Measurements from ENCODE around the gene FANCD2OS.
"Not testable (repeated sequence)": the region's sequence is repeated elsewhere in the genome, so short reads cannot be mapped to it uniquely, and the experiment has no call there.

The FANCD2OS gene

GRCh38 chr3:10090774-10091173 is 17.3 kb downstream of the FANCD2OS start:
- not testable (repeated sequence) for H3K4me3 ChIP-seq (ENCODE audit: low read depth, low read length); H3K9ac ChIP-seq (ENCODE audit: low read depth, low read length); H3K27me3 ChIP-seq (ENCODE audit: control insufficient read depth, insufficient read depth, low read length); H3K4me1 ChIP-seq (ENCODE audit: control insufficient read depth, insufficient read depth, low read length); H3K9me3 ChIP-seq (ENCODE audit: control insufficient read depth, insufficient read depth, low read length)
- H3K36me3 ChIP-seq (ENCODE audit: control insufficient read depth, insufficient read depth, low read length): peaks cover 37% of the 10 kb centered on the region

DNA sequence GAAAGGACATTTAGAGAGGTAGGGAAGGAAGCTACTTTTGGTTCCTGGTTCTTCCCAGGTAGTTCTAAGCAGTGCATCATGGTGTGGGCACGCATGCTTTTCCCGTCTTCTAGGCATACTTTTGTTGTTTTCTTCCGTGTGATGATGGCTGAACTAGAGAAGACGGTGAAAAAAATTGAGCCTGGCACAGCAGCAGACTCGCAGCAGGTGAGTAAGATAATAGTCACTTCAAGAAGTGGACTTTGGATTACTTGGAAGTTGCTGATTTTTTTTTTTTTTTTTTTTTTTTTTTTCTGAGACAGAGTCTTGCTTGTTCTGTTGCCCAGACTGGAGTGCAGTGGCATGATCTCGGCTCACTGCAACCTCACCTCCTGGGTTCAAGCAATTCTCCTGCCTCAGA is 17.9 kb downstream of the FANCD2OS start:
- Histone ChIP-seq H3K9ac (ENCODE audit: low read depth, low read length) (no peak overlapping the region), H3K36me3 (ENCODE audit: control insufficient read depth, insufficient read depth, low read length) (peaks cover 37% of the 10 kb centered on the region), H3K27me3 (ENCODE audit: control insufficient read depth, insufficient read depth, low read length) (no peaks in the 10 kb centered on the region), H3K4me3 (ENCODE audit: low read depth, low read length) (no peak overlapping the region), H3K4me1 (ENCODE audit: control insufficient read depth, insufficient read depth, low read length) (no peaks in the 10 kb centered on the region), H3K9me3 (ENCODE audit: control insufficient read depth, insufficient read depth, low read length) (no peaks in the 10 kb centered on the region)

- Histone ChIP-seq H3K9me3 (ENCODE audit: control insufficient read depth, insufficient read depth, low read length) (no peaks in the 10 kb centered on the region), H3K4me1 (ENCODE audit: control insufficient read depth, insufficient read depth, low read length) (no peaks in the 10 kb centered on the region), H3K36me3 (ENCODE audit: control insufficient read depth, insufficient read depth, low read length) (peaks cover 41% of the 10 kb centered on the region), H3K27me3 (ENCODE audit: control insufficient read depth, insufficient read depth, low read length) (no peaks in the 10 kb centered on the region), H3K4me3 (ENCODE audit: low read depth, low read length) (no peak overlapping the region), H3K9ac (ENCODE audit: low read depth, low read length) (no peak overlapping the region)
Observed at GRCh38 chr3:10088256-10088655, 19.8 kb downstream of the FANCD2OS start.

DNA sequence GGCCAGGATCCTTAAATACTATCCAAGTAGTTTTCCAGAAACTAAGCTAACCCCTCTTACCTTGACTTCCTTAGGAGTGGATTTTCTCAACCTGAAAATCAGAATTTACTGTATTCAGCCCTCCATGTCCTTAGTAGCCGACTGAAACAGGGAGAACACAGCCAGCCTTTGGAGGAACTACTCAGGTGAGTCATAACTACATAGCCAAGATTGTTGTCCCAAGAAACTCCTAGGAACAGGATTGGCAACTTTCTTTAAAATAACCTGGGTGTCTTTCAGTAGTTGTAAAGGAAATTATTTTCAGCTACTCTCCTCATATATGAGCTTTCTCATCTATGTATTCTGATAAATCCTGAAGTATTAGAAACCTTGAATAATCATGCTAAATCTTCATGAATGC is 22.3 kb downstream of the FANCD2OS start:
- Histone ChIP-seq H3K36me3 (ENCODE audit: control insufficient read depth, insufficient read depth, low read length) (peaks cover 49% of the 10 kb centered on the region), H3K9ac (ENCODE audit: low read depth, low read length) (no peak overlapping the region), H3K9me3 (ENCODE audit: control insufficient read depth, insufficient read depth, low read length) (no peaks in the 10 kb centered on the region), H3K27me3 (ENCODE audit: control insufficient read depth, insufficient read depth, low read length) (no peaks in the 10 kb centered on the region), H3K4me1 (ENCODE audit: control insufficient read depth, insufficient read depth, low read length) (no peaks in the 10 kb centered on the region), H3K4me3 (ENCODE audit: low read depth, low read length) (no peak overlapping the region)

GRCh38 chr3:10081871-10082270 is 26.2 kb downstream of the FANCD2OS start:
- Histone ChIP-seq H3K27me3 (ENCODE audit: control insufficient read depth, insufficient read depth, low read length) (no peaks in the 10 kb centered on the region), H3K4me3 (ENCODE audit: low read depth, low read length) (no peak overlapping the region), H3K9me3 (ENCODE audit: control insufficient read depth, insufficient read depth, low read length) (no peaks in the 10 kb centered on the region), H3K9ac (ENCODE audit: low read depth, low read length) (no peak overlapping the region), H3K36me3 (ENCODE audit: control insufficient read depth, insufficient read depth, low read length) (peaks cover 44% of the 10 kb centered on the region), H3K4me1 (ENCODE audit: control insufficient read depth, insufficient read depth, low read length) (no peaks in the 10 kb centered on the region)

GRCh38 chr3:10074666-10075065 is 33.4 kb downstream of the FANCD2OS start:
- Histone ChIP-seq H3K4me3 (ENCODE audit: low read depth, low read length) (no peak overlapping the region), H3K36me3 (ENCODE audit: control insufficient read depth, insufficient read depth, low read length) (peaks cover 23% of the 10 kb centered on the region)

DNA sequence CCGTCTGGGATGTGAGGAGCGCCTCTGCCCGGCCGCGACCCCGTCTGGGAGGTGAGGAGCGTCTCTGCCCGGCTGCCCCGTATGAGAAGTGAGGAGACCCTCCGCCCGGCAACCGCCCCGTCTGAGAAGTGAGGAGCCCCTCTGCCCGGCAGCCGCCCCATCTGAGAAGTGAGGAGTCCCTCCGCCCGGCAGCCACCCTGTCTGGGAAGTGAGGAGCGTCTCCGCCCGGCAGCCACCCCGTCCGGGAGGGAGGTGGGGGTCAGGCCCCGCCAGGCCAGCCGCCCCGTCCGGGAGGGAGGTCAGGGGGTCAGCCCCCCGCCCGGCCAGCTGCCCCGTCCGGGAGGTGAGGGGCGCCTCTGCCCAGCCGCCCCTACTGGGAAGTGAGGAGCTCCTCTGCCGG is 38.0 kb downstream of the FANCD2OS start:
- not testable (repeated sequence) for H3K9me3 ChIP-seq (ENCODE audit: control insufficient read depth, insufficient read depth, low read length); H3K9ac ChIP-seq (ENCODE audit: low read depth, low read length); H3K27me3 ChIP-seq (ENCODE audit: control insufficient read depth, insufficient read depth, low read length); H3K4me1 ChIP-seq (ENCODE audit: control insufficient read depth, insufficient read depth, low read length); H3K4me3 ChIP-seq (ENCODE audit: low read depth, low read length)
- peaks cover 13% of the 10 kb centered on the region for H3K36me3 ChIP-seq (ENCODE audit: control insufficient read depth, insufficient read depth, low read length)

More at GRCh38 chr3:10074666-10075065, 33.4 kb downstream of the FANCD2OS start:
- H3K9ac ChIP-seq (ENCODE audit: low read depth, low read length): no peak overlapping the region
- H3K4me1 ChIP-seq (ENCODE audit: control insufficient read depth, insufficient read depth, low read length): no peaks in the 10 kb centered on the region
- H3K27me3 ChIP-seq (ENCODE audit: control insufficient read depth, insufficient read depth, low read length): no peaks in the 10 kb centered on the region
- H3K9me3 ChIP-seq (ENCODE audit: control insufficient read depth, insufficient read depth, low read length): no peaks in the 10 kb centered on the region

DNA sequence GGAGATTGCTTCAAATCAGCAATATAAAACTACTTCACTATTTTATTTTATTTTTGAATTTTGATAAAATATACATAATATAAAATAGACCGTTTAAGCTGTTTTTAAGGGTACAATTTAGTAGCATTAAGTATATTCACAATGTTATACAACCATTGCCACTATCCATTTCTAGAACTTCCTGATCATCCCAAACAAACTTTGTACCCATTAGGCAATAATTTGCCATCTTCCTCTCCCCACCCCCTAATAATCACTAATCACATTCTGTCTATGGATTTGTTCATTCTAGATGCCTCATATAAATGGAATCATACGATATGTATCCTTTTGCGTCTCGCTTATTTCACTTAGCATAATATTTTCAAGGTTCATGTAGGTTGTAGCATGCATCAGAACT is 53.0 kb downstream of the FANCD2OS start:
- Histone ChIP-seq H3K4me1 (ENCODE audit: control insufficient read depth, insufficient read depth, low read length) (no peaks in the 10 kb centered on the region), H3K4me3 (ENCODE audit: low read depth, low read length) (no peak overlapping the region), H3K9ac (ENCODE audit: low read depth, low read length) (no peak overlapping the region), H3K27me3 (ENCODE audit: control insufficient read depth, insufficient read depth, low read length) (no peaks in the 10 kb centered on the region), H3K36me3 (ENCODE audit: control insufficient read depth, insufficient read depth, low read length) (peaks cover 5% of the 10 kb centered on the region), H3K9me3 (ENCODE audit: control insufficient read depth, insufficient read depth, low read length) (no peaks in the 10 kb centered on the region)
